Measurements from ENCODE around the gene NNT. TPM values are rescaled to one million over a fixed set of nuclear protein-coding genes. Genes with fewer than 3 reads are reported as not detected.

NNT gene
- polyA plus RNA-seq, 3 donors = 13.2 to 40.3 (median 17.2) TPM

GRCh38 chr5:43615445-43616184 is 12.6 kb downstream of the NNT start:
- 77 to 98% (median 93%) methylated on average over 5 of the region's 5 CpGs for WGBS, 3 donors
- no peak overlapping the region for H3K27ac ChIP-seq (ENCODE audit: low read depth, low read length)

DNA sequence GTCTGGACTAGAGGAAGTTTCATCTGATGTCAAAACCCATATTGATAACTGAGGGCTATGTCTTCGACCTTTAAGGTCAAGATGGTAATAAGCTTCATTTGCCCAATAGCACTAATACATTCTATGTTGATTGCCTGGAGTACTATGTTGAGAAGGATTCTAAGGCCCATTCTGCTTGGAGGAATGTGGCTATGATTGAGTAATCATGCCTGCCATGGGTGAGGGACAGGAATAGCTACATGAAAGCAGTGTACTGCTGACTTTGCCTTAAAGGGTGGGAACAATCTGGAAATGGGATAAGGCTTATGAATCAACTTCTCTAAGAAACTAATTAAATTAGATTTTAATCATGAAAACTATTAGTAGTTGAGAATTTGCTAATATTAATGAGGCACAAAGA is 13.6 kb downstream of the NNT start:
- no peak overlapping the region for H3K27ac ChIP-seq (ENCODE audit: low read depth, low read length)
- 61 to 97% (median 95%) methylated on average over 1 of the region's 1 CpG for WGBS, 3 donors

DNA sequence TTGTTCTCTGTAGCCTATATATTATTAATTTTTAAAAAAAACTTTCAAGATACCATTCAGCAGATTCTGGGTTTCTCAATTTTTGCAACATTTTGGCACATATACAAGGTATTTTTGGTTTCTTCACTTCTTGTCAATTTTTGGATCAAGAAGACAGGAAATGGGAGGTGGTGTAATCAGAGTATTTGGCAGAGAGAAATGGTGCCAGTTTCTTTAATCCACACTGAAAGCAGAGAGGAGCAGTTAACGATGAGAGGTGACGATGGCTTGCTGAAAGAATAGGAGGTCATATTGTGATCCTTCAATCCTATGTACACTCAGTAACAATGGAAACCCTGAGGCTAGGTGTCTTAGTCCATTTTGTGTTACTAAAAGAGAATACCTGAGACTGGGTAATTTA is 16.4 kb downstream of the NNT start:
- no peak overlapping the region for H3K27ac ChIP-seq (ENCODE audit: low read depth, low read length)
- WGBS, 3 donors = 43 to 81% (median 51%) methylated on average over 2 of the region's 2 CpGs

DNA sequence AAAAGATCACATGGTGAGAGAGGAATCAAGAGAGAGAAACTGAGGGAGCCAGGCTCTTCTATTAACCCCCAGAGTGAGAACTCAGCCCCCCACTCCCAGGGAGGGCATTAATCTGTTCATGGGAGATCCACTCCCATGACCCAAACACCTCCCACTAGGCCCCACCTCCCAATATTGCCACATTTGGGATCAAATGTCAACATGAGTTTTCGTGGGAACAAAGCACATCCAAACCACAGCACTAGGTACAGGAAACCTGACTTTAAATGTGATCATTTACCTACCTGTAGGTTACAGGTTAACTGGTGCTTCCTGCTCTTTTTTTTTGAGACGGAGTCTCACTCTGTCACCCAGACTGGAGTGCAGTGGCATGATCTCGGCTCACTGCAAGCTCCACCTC is 16.9 kb downstream of the NNT start:
- H3K27ac ChIP-seq (ENCODE audit: low read depth, low read length) = no peak overlapping the region
- 81 to 93% (median 82%) methylated on average over 3 of the region's 3 CpGs for WGBS, 3 donors

GRCh38 chr5:43620944-43621505 is 18.0 kb downstream of the NNT start:
- WGBS, 3 donors = 95 to 97% (median 97%) methylated on average over 4 of the region's 4 CpGs
- no peak overlapping the region for H3K27ac ChIP-seq (ENCODE audit: low read depth, low read length)

- no peak overlapping the region for H3K27ac ChIP-seq (ENCODE audit: low read depth, low read length)
- WGBS, 3 donors = 96 to 99% (median 97%) methylated on average over 3 of the region's 3 CpGs
Observed at GRCh38 chr5:43622074-43622473, 19.1 kb downstream of the NNT start.

DNA sequence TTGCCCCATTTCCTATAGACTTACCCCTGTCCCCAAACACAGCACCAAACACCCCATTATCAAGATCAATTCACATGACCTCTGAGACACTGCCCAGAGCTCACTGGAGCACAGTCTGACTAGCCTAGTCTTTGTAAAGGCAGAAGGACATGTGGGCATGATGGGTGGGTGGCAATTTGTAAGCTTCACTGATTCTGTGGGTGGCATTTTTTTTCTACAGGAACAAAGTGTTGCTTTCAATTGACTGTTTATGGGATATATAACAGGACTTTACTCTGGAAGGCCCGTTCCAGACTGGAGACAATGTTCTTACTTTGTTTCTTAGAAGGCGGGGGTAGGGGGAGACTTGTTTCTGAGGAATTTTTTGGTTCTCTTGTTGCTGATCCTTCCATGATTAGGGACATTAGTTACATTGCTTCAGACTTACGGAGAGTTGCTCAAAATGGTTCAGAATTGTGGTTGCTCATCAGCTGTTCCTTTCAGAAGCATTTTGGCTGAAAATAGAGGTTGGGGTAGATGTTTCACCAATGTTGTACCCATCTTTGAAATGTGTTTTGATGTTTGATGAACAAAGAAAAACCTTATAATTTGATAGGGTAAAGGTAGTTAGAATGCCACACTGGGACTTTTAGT is 20.2 kb downstream of the NNT start:
- WGBS, 3 donors = 83 to 94% (median 85%) methylated on average over 3 of the region's 3 CpGs
- H3K27ac ChIP-seq (ENCODE audit: low read depth, low read length) = no peak overlapping the region

DNA sequence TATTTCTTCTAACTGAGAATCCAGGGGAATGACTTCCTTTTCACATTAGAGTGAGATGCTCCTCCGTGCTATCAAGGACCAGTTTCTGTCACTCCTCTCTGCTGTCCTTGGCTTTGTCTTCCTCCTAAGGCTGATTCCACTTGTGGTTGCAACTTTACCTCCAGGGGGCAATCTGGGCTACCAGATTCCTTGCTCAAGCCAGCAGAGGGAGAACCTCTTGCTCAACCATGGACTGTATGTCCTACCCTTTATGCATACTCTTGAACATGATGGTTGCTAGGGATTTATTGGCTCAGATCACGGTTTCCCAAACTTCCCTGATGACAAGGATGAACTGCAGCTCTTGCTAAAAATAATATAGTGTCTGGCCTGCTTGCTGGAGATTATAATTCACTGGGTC is 24.0 kb downstream of the NNT start:
- H3K27ac ChIP-seq (ENCODE audit: low read depth, low read length) = no peak overlapping the region
- WGBS, 3 donors = 67 to 89% (median 67%) methylated on average over 2 of the region's 2 CpGs

DNA sequence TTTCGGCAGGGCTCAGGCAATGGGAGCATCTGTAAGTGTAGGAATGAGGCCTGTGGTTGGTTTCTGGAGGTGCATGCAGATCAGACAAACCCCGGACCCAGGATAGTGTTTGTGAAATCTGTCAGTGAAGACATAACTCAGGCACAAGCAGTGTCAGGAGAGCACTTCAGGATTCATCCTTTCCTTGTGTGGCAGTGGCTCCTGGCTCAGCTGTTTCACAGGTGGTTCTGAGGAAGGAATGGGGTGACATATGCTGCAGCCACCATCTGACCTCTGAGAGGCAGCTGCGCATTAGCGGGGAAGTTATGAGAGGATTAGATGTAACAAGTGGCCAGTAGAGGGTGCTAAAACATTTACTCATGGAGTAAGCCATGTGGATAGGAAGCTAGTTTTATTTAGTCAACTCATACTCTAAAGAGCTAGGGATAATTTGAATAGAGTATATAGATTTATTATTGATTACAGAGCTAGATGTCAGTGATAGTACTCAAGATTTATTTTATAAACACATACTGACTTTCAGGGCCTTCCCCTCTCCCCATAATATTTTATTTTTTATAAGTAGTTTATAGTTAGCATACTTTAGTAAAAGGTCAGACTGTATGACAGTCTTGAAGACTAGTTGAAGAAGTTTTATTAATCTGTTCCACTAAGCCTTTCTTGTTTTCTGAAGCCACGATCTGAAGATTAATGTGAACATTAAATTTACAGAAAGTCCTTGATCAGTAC is 28.4 kb downstream of the NNT start:
- 42 to 51% (median 48%) methylated on average over 5 of the region's 5 CpGs for WGBS, 3 donors
- no peak overlapping the region for H3K27ac ChIP-seq (ENCODE audit: low read depth, low read length)

- 58 to 92% (median 68%) methylated on average over 2 of the region's 2 CpGs for WGBS, 3 donors
- H3K27ac ChIP-seq (ENCODE audit: low read depth, low read length) = no peak overlapping the region
Observed at GRCh38 chr5:43634621-43635020, 31.6 kb downstream of the NNT start.

GRCh38 chr5:43635374-43635773 is 32.4 kb downstream of the NNT start:
- no peak overlapping the region for H3K27ac ChIP-seq (ENCODE audit: low read depth, low read length)

- WGBS, 3 donors = 68 to 82% (median 78%) methylated on average over 2 of the region's 2 CpGs
- H3K27ac ChIP-seq (ENCODE audit: low read depth, low read length) = no peak overlapping the region
Observed at GRCh38 chr5:43636076-43636475, 33.1 kb downstream of the NNT start.

DNA sequence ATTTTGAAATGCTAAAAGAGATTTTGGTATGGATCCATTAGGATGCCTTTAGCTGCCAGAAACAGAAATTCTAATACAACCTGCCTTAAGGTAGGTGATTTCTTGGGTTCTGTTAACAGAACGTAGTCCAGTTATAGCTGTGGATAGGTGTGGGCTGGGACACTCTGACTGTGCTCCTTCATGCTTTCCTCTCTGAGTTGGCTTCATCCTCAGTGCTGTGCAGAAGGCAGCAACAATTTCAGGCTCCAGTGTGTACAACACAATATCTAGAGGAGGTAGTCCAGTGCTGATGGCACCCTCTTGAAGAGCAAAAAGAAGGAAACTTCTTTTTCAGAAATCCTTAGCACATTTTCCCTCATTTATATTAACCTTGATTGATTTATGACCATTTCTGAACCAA is 34.4 kb downstream of the NNT start:
- whole genome bisulfite sequencing, 3 donors = 91 to 100% (median 97%) methylated on average over 1 of the region's 1 CpG
- H3K27ac ChIP-seq (ENCODE audit: low read depth, low read length) = no peak overlapping the region

DNA sequence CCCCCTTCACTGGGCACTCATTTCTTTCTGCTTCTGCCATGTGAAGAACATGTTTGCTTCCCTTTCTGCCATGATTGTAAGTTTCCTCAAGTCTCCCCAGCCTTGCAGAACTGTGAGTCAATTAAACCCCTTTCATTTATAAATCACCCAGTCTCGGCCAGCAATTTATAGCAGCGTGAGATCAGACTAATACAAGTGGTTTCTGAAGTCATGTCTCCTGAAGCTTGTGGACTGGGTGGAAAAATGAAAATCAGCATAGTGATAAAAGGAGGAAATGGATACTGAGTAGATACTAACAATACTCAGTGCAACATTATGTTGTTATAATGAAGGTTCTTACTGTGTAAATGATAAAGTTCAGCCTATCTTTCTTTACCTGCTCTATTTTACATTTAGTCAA is 35.1 kb downstream of the NNT start:
- no peak overlapping the region for H3K27ac ChIP-seq (ENCODE audit: low read depth, low read length)
- 84 to 92% (median 89%) methylated on average over 2 of the region's 2 CpGs for WGBS, 3 donors

- no peak overlapping the region for H3K27ac ChIP-seq (ENCODE audit: low read depth, low read length)
Observed at GRCh38 chr5:43638546-43638945, 35.6 kb downstream of the NNT start.

DNA sequence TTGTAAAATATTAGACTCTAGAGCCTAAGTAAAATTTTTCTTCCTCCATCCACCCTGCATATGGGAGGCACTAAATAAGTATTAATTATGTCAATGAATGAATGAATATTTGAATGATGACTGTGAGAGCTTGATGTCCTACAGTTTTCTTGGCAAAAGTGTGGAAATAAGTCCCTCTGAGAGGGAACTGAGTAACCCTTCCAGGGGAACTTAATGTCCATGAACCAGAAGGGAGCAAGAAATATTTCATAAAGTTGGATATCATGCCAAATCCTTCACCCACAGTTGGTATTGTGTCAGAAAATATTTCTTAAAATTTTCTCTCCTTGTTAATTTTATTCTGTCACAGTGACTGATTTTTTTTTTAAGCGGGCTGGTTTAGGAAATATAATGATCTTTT is 36.6 kb downstream of the NNT start:
- no peak overlapping the region for H3K27ac ChIP-seq (ENCODE audit: low read depth, low read length)
- WGBS, 3 donors = 70 to 94% (median 82%) methylated on average over 1 of the region's 1 CpG

GRCh38 chr5:43642428-43642827 is 39.4 kb downstream of the NNT start:
- WGBS, 3 donors = 86 to 98% (median 87%) methylated on average over 2 of the region's 2 CpGs
- H3K27ac ChIP-seq (ENCODE audit: low read depth, low read length) = no peak overlapping the region

GRCh38 chr5:43643327-43643726 is 40.3 kb downstream of the NNT start:
- no peak overlapping the region for H3K27ac ChIP-seq (ENCODE audit: low read depth, low read length)
- 97 to 100% (median 98%) methylated on average over 1 of the region's 1 CpG for WGBS, 3 donors

- H3K27ac ChIP-seq (ENCODE audit: low read depth, low read length) = no peak overlapping the region
- 87 to 91% (median 91%) methylated on average over 2 of the region's 2 CpGs for WGBS, 3 donors
Observed at GRCh38 chr5:43643750-43644149, 40.8 kb downstream of the NNT start.
